B cell (primary cell): ENCODE data around the gene RPL32. TPM values are rescaled to one million over a fixed set of nuclear protein-coding genes. Genes with fewer than 3 reads are reported as not detected.

ENCODE experiments used
- ATAC-seq: fragments of 200-7000 bp; cut with Tn5 transposase; one replicate; pipeline ENCODE4 v1.10.0; 2021; ENCODE audit warnings: low read depth, mild to moderate bottlenecking, moderate number of reproducible peaks, moderate library complexity
- CTCF ChIA-PET: fragments of 350-600 bp; sonication (Branson Sonifier 250); formaldehyde crosslinking; loops from one replicate; lab custom pipeline; 2021; ENCODE audit warnings: antibody characterized with exemption, inconsistent platforms; lab: Charles Lee
- POLR2A ChIA-PET: fragments of 350-600 bp; sonication (Branson Sonifier 250); formaldehyde crosslinking; loops from one replicate; lab custom pipeline; 2021; ENCODE audit warnings: antibody characterized with exemption; lab: Charles Lee
- DNase-seq: peaks from one replicate; pipeline ENCODE4 v3.0.0; 2013
- H2AFZ ChIP-seq: 2 replicates; pipeline ENCODE4 v1.6.1; 2012; ENCODE audit warnings: mild to moderate bottlenecking, low read depth, low read length; ENCODE audit not compliant: insufficient read depth, poor library complexity, severe bottlenecking
- H3K27ac ChIP-seq, 2 donors: 1 replicate in 1 of 2; 2 replicates in 1 of 2; pipeline ENCODE4 v1.5.1; 2012 to 2013; ENCODE audit warnings: low read length in 2 of 2, mild to moderate bottlenecking in 2 of 2, moderate library complexity in 1 of 2
- H3K27me3 ChIP-seq, 4 experiments: fragments of 200-600 bp in 1 of 4; sonication (generic) in 1 of 4; replicated peaks in 1 of 4; 1 replicate in 2 of 4; 2 replicates in 2 of 4; pipeline versions ENCODE4 v1.6.1 to v1.7.0; 2013 to 2016; ENCODE audit warnings: low read length in 3 of 4, mild to moderate bottlenecking in 2 of 4, mixed read lengths in 1 of 4, moderate library complexity in 1 of 4; ENCODE audit not compliant: insufficient read depth in 4 of 4, control insufficient read depth in 3 of 4; ENCODE audit errors: control extremely low read depth in 1 of 4
- H3K36me3 ChIP-seq, 2 experiments: replicated peaks in 1 of 2; 1 replicate in 1 of 2; 2 replicates in 1 of 2; pipeline versions ENCODE4 v1.6.1 to v1.7.1; 2013; ENCODE audit warnings: low read length in 1 of 2; ENCODE audit not compliant: insufficient read depth in 2 of 2, control insufficient read depth in 1 of 2; ENCODE audit errors: control extremely low read depth in 1 of 2, extremely low read depth in 1 of 2
- H3K4me1 ChIP-seq, 2 donors: fragments of 200-600 bp in 1 of 2; sonication (generic) in 1 of 2; 1 replicate in 1 of 2; 2 replicates in 1 of 2; pipeline versions ENCODE4 v1.5.1 to v1.6.1; 2013 to 2017; ENCODE audit warnings: low read length in 2 of 2; ENCODE audit not compliant: control insufficient read depth in 2 of 2, insufficient read depth in 2 of 2
- H3K4me2 ChIP-seq: replicated peaks from 2 replicates; pipeline ENCODE3; 2012; ENCODE audit warnings: mild to moderate bottlenecking, low read depth, low read length; ENCODE audit not compliant: poor library complexity, severe bottlenecking
- H3K4me3 ChIP-seq, 5 experiments: fragments of 200-600 bp in 1 of 5; sonication (generic) in 1 of 5; 1 replicate in 3 of 5; 2 replicates in 2 of 5; pipeline versions ENCODE4 v1.5.1 to v1.7.0; 2011 to 2016; ENCODE audit warnings: low read length in 4 of 5, mild to moderate bottlenecking in 4 of 5, low read depth in 2 of 5, control low read depth in 1 of 5, moderate library complexity in 1 of 5; ENCODE audit not compliant: insufficient read depth in 1 of 5; ENCODE audit errors: control extremely low read depth in 1 of 5, extremely low read depth in 1 of 5
- H3K79me2 ChIP-seq: fragments of 200-600 bp; sonication (generic); one replicate; pipeline ENCODE4 v1.6.0; 2016; ENCODE audit warnings: low read length; ENCODE audit not compliant: control insufficient read depth, insufficient read depth
- H3K9ac ChIP-seq: fragments of 200-600 bp; sonication (generic); 2 replicates; pipeline ENCODE4 v1.6.1; 2017; ENCODE audit warnings: mild to moderate bottlenecking, low read length, moderate library complexity
- H3K9me3 ChIP-seq, 3 donors: one replicate each; pipeline versions ENCODE4 v1.6.1 to v1.7.1; 2013; ENCODE audit warnings: low read length in 2 of 3; ENCODE audit not compliant: control insufficient read depth in 2 of 3, insufficient read depth in 1 of 3; ENCODE audit errors: control extremely low read depth in 1 of 3
- H4K20me1 ChIP-seq: 2 replicates; pipeline ENCODE4 v1.6.0; 2012; ENCODE audit warnings: mild to moderate bottlenecking, low read length; ENCODE audit not compliant: insufficient read depth, control insufficient read depth, poor library complexity, severe bottlenecking
- H3K27ac Mint-ChIP-seq: one replicate; pipeline ENCODE4 v1.8.0; 2021; ENCODE audit warnings: mixed read lengths
- H3K27me3 Mint-ChIP-seq: one replicate; pipeline ENCODE4 v1.8.0; 2021; ENCODE audit warnings: mixed read lengths
- H3K4me1 Mint-ChIP-seq: one replicate; pipeline ENCODE4 v1.8.0; 2021; ENCODE audit warnings: mixed read lengths
- H3K4me3 Mint-ChIP-seq: one replicate; pipeline ENCODE4 v1.8.0; 2021; ENCODE audit warnings: mixed read lengths
- H3K9me3 Mint-ChIP-seq: one replicate; pipeline ENCODE4 v1.8.0; 2022; ENCODE audit warnings: mixed read lengths; ENCODE audit not compliant: insufficient read depth
- CTCF ChIP-seq: fragments of 200-600 bp; IDR thresholded peaks from one replicate; pipeline ENCODE4 v1.8.0; 2022; ENCODE audit warnings: antibody characterized with exemption, mild to moderate bottlenecking
- EZH2 ChIP-seq: IDR thresholded peaks from 2 replicates; pipeline ENCODE4 v1.6.1; 2012; ENCODE audit warnings: borderline replicate concordance, low read depth, mild to moderate bottlenecking, moderate library complexity, low read length; ENCODE audit not compliant: insufficient read depth, poor library complexity, severe bottlenecking
- WGBS: methylation state at CpG from one replicate; pipeline ENCODE4 v1.1.5; 2013; ENCODE audit warnings: missing lambda C conversion rate; ENCODE audit not compliant: insufficient coverage; 5-methylcytosine and 5-hydroxymethylcytosine counted together
- intact Hi-C: fragments of 100-400 bp; cut with micrococcal nuclease; formaldehyde crosslinking; loops from one replicate; pipeline ENCODE4 v1.10.0; 2022
- polyA plus RNA-seq: library from polyadenylated mRNA; depleted of rRNA; stranded (reverse); fragments of >200 nt; gene quantifications from 2 replicates; pipeline ENCODE4 v1.2.3, GENCODE V29; 2012
- total RNA-seq, 2 donors: library from RNA; stranded (reverse); fragments of 120-200 nt in 1 of 2; gene quantifications; 1 replicate in 1 of 2; 2 replicates in 1 of 2; pipeline versions ENCODE4 v1.2.3 to v1.2.4, GENCODE V29; 2013 to 2022

Gene RPL32
- total and polyA plus RNA-seq, 2 donors (not counting 1 experiment from before 2014, with no cell fraction given), result 2,160 to 2,756 TPM

- Histone ChIP-seq H3K79me2 (no peaks in the 10 kb centered on the region), H3K4me2 (no peak overlapping the region), H3K36me3 (no peaks in the 10 kb centered on the region), H3K27ac (no peak overlapping the region), H2AFZ (no peak overlapping the region), H3K4me3 (no peak overlapping the region), H3K9me3 (no peaks in the 10 kb centered on the region), H3K27me3 (peaks cover 0 to 41% (median 8%) of the 10 kb centered on the region in 4 experiments), H3K9ac (no peak overlapping the region), H3K4me1 (peaks cover 23 to 44% of the 10 kb centered on the region in 2 donors), H4K20me1 (no peaks in the 10 kb centered on the region)
- H3K27me3 Mint-ChIP-seq, result peaks cover 14% of the 10 kb centered on the region
- ChIA-PET POLR2A (no interaction called here), CTCF (interaction anchor here (1.8 to 7.3 kb wide), 2 partner anchors 8 to 18 kb away, joined by 5 to 116 read pairs; no protein-coding TSS in a partner anchor)
- H3K27ac Mint-ChIP-seq, result no peak overlapping the region
- no peak overlapping the region for H3K4me3 Mint-ChIP-seq
- 92% methylated on average over 7 of the region's 12 CpGs for WGBS
- intact Hi-C loops, result no loop called here
- TF ChIP-seq CTCF (no peak), EZH2 (no peak)
- H3K9me3 Mint-ChIP-seq, result no peaks in the 10 kb centered on the region
- peaks cover 27% of the 10 kb centered on the region for H3K4me1 Mint-ChIP-seq
- no peak for DNase-seq
- ATAC-seq, result no peak
Measured at GRCh38 chr3:12871404-12871983, 30.1 kb upstream of the RPL32 start.

- peaks cover 0 to under 1% (median 0%) of the 10 kb centered on the region in 3 donors for H3K9me3 ChIP-seq
- H3K79me2 ChIP-seq, result no peaks in the 10 kb centered on the region
- DNase-seq (peak; percentile 71), ATAC-seq (peak; percentile 53)
- no peaks in the 10 kb centered on the region for H4K20me1 ChIP-seq
- H3K4me3 ChIP-seq, result no peak overlapping the region
- H3K27ac ChIP-seq, result no peak overlapping the region
- no peak overlapping the region for H2AFZ ChIP-seq
- peaks cover 19 to 38% of the 10 kb centered on the region in 2 donors for H3K4me1 ChIP-seq
- H3K36me3 ChIP-seq, result no peaks in the 10 kb centered on the region
- TF ChIP-seq EZH2 (no peak), CTCF (no peak)
- intact Hi-C loops, result no loop called here
- 58% methylated on average over 6 of the region's 9 CpGs for WGBS
- H3K27me3 ChIP-seq, result peaks cover 0 to 36% (median 6%) of the 10 kb centered on the region in 4 experiments
- Mint-ChIP-seq H3K4me3 (peak overlapping the region; percentile 18), H3K27me3 (peaks cover 14% of the 10 kb centered on the region), H3K27ac (no peak overlapping the region), H3K4me1 (peaks cover 27% of the 10 kb centered on the region), H3K9me3 (no peaks in the 10 kb centered on the region)
- peak overlapping the region; percentile 49 for H3K4me2 ChIP-seq
- POLR2A ChIA-PET, result no interaction called here
- CTCF ChIA-PET, result interaction anchor here (1.4 to 7.3 kb wide), 3 partner anchors 7 to 19 kb away, joined by 3 to 116 read pairs (median 5); no protein-coding TSS in a partner anchor
- no peak overlapping the region for H3K9ac ChIP-seq
Measured at GRCh38 chr3:12870942-12871341, 29.6 kb upstream of the RPL32 start.
